DND-41 (cell line): ENCODE data around the gene GGCT.

ENCODE experiments used
- ATAC-seq: fragments of 200-7000 bp; cut with Tn5 transposase; 3 replicates; pipeline ENCODE4 v1.9.1; 2021; ENCODE audit warnings: low read depth; ENCODE audit not compliant: insufficient read depth
- DNase-seq: peaks from one replicate; pipeline ENCODE4 v3.0.0-alpha.2; 2020
- H2AFZ ChIP-seq: 2 replicates; pipeline ENCODE4 v1.6.0; 2012; ENCODE audit warnings: low read depth, low read length
- H3K27ac ChIP-seq: 2 replicates; pipeline ENCODE4 v1.5.1; 2012; ENCODE audit warnings: low read length, inconsistent platforms
- H3K27me3 ChIP-seq: fragments of 200-600 bp; sonication (generic); 2 replicates; pipeline ENCODE4 v1.6.0; 2012; ENCODE audit warnings: low read length, mild to moderate bottlenecking, inconsistent platforms; ENCODE audit not compliant: insufficient read depth, poor library complexity
- H3K36me3 ChIP-seq: 2 replicates; pipeline ENCODE4 v1.5.1; 2012; ENCODE audit warnings: low read length, inconsistent platforms; ENCODE audit not compliant: insufficient read depth
- H3K4me1 ChIP-seq: 2 replicates; pipeline ENCODE4 v1.5.1; 2012; ENCODE audit warnings: mild to moderate bottlenecking, low read length; ENCODE audit not compliant: insufficient read depth
- H3K4me2 ChIP-seq: 2 replicates; pipeline ENCODE4 v1.6.0; 2012; ENCODE audit warnings: mild to moderate bottlenecking, moderate library complexity, low read length, inconsistent platforms; ENCODE audit not compliant: insufficient read depth
- H3K4me3 ChIP-seq, 2 experiments: fragments of 200-600 bp in 1 of 2; shearing (Covaris generic) in 1 of 2; 2 replicates each; pipeline ENCODE4 v1.5.1; 2012 to 2016; ENCODE audit warnings: inconsistent platforms in 2 of 2, low read length in 2 of 2, mild to moderate bottlenecking in 2 of 2, low read depth in 1 of 2, moderate library complexity in 1 of 2
- H3K79me2 ChIP-seq: 2 replicates; pipeline ENCODE4 v1.6.0; 2012; ENCODE audit warnings: low read length, inconsistent platforms; ENCODE audit not compliant: insufficient read depth
- H3K9ac ChIP-seq: 2 replicates; pipeline ENCODE4 v1.6.0; 2012; ENCODE audit warnings: low read depth, mild to moderate bottlenecking, inconsistent platforms, low read length, moderate library complexity
- H3K9me3 ChIP-seq: 2 replicates; pipeline ENCODE4 v1.5.1; 2012; ENCODE audit warnings: low read length, moderate library complexity, mild to moderate bottlenecking, inconsistent platforms; ENCODE audit not compliant: insufficient read depth, severe bottlenecking
- H4K20me1 ChIP-seq: 2 replicates; pipeline ENCODE4 v1.6.0; 2012; ENCODE audit warnings: low read length; ENCODE audit not compliant: insufficient read depth
- EZH2 ChIP-seq: IDR thresholded peaks from 3 replicates; pipeline ENCODE4 v1.6.1; 2012; ENCODE audit warnings: borderline replicate concordance, low read depth, mild to moderate bottlenecking, moderate library complexity, low read length, inconsistent platforms; ENCODE audit not compliant: severe bottlenecking
- TF ChIP-seq, protein P1 (sequence below): IDR thresholded peaks from 2 replicates; pipeline ENCODE4 v1.5.1; 2012; ENCODE audit warnings: borderline replicate concordance, low read length, moderate library complexity, mild to moderate bottlenecking; ENCODE audit not compliant: poor library complexity, severe bottlenecking; ENCODE audit errors: extremely low read depth

Gene GGCT, protein sequence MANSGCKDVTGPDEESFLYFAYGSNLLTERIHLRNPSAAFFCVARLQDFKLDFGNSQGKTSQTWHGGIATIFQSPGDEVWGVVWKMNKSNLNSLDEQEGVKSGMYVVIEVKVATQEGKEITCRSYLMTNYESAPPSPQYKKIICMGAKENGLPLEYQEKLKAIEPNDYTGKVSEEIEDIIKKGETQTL

DNA sequence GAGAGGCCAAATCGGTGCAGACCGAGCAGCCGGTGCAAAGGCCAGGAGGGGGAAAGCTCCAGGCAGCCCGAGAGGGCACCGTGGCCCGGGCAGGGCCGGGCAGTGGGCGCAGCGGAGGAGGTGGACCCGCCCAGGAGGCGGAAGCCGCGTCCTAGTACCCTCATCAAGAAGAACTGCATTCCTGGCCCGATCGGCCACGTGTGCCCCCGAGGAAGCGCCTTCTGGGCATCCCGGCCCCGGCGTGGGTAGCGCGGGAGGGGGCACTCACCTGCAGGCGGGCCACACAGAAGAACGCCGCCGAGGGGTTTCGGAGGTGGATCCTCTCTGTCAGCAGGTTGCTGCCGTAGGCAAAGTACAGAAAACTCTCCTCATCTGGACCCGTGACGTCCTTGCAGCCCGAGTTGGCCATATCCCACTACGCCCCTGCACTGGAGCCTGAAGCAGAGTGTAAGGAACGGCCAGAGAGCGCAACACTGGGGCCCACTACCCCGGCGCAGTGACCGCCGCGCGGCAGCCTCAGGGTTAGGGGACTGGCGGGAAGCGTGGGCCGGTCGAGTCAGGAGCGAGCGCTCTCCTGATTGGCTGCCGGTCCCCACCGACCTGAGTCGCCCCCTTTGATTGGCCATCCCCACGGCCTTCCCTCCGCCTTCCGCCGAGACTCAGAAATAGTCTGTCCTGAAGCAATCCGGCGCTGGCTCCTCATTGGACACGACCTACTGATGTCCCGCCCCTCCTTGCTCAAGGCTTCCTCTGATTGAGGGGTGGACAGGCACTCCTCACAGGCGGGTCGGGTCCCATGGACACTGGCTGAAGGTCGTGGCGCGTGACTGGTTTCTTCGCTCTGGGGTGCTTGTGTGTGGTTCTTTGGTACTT is at the start of gene GGCT:
Gene GGCT, minus strand, starts transcription at position 529 of the 873 bp plus-strand sequence. Its CDS starts 120 bp downstream, at position 409.
- H2AFZ ChIP-seq = peak within 1 kb of the TSS; percentile 95
- DNase-seq (peak; percentile 98), ATAC-seq (peak; percentile 97)
- peaks cover 49% of the 10 kb centered on the region for H3K79me2 ChIP-seq
- peak within 1 kb of the TSS; percentile 92 for H3K9ac ChIP-seq
- H3K4me2 ChIP-seq = peak within 1 kb of the TSS; percentile 70
- H3K4me1 ChIP-seq = peaks cover 41% of the 10 kb centered on the region
- H4K20me1 ChIP-seq = peaks cover 9% of the 10 kb centered on the region; the same call in 1 of the 2 replicates
- peak within 1 kb of the TSS; percentile 93 for H3K27ac ChIP-seq
- peaks cover 15% of the 10 kb centered on the region for H3K36me3 ChIP-seq
- H3K4me3 ChIP-seq = peak within 1 kb of the TSS; percentile 76 to 93
- H3K9me3 ChIP-seq = peaks cover 2% of the 10 kb centered on the region
- TF ChIP-seq EZH2 = no peak
- TF ChIP-seq, protein P1, sequence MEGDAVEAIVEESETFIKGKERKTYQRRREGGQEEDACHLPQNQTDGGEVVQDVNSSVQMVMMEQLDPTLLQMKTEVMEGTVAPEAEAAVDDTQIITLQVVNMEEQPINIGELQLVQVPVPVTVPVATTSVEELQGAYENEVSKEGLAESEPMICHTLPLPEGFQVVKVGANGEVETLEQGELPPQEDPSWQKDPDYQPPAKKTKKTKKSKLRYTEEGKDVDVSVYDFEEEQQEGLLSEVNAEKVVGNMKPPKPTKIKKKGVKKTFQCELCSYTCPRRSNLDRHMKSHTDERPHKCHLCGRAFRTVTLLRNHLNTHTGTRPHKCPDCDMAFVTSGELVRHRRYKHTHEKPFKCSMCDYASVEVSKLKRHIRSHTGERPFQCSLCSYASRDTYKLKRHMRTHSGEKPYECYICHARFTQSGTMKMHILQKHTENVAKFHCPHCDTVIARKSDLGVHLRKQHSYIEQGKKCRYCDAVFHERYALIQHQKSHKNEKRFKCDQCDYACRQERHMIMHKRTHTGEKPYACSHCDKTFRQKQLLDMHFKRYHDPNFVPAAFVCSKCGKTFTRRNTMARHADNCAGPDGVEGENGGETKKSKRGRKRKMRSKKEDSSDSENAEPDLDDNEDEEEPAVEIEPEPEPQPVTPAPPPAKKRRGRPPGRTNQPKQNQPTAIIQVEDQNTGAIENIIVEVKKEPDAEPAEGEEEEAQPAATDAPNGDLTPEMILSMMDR = peak; percentile 4
- no peaks in the 10 kb centered on the region for H3K27me3 ChIP-seq

DNA sequence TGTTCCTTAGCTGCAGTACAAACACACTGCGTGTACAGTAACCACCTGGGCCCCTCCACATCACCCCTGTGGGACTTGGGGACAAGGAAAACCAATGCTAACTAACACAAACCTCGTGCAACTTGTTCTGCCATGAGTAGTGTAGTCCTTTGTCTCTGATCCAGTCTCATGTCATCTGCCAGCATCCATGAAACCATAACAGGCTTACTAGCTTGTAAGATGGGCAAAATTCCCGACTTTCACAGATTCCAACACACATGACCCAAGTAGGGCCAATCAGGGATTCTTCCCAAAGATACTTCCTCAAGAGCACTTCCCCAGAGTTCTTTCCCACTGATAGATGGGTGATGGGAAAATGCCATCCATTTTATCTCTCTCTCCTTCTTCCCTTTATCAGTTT is 48.9 kb upstream of the GGCT start:
- no peak overlapping the region for H3K27ac ChIP-seq
- no peak for DNase-seq
- no peak overlapping the region for H2AFZ ChIP-seq
- H3K4me1 ChIP-seq = no peaks in the 10 kb centered on the region
- H3K4me3 ChIP-seq = no peak overlapping the region
- no peaks in the 10 kb centered on the region for H3K79me2 ChIP-seq
- no peaks in the 10 kb centered on the region for H3K9me3 ChIP-seq
- no peaks in the 10 kb centered on the region for H4K20me1 ChIP-seq
- no peak overlapping the region for H3K4me2 ChIP-seq
- no peaks in the 10 kb centered on the region for H3K27me3 ChIP-seq
- H3K9ac ChIP-seq = no peak overlapping the region
- no peaks in the 10 kb centered on the region for H3K36me3 ChIP-seq
- TF ChIP-seq EZH2 = no peak
- TF ChIP-seq, protein P1 = no peak
- no peak for ATAC-seq

DNA sequence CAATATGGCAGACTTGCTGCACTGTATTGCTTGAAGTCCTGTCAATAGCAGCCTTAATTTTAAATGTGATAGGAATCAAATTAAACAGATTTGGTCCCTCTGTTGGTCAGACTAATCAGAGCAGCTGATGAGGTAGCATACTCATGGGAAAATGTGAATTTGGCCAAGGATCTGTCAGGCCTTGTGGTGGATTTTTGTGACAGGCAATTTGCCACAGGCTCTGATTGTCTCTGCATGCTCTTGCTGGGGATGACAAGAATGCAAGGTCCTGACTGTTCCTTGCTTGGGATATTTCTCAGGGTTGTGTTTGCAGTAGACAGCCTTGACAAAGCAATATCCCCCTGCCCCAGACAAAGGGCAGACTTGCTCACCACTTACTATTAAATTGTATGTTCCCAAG is 48.5 kb upstream of the GGCT start:
- H3K4me2 ChIP-seq = no peak overlapping the region
- no peaks in the 10 kb centered on the region for H3K36me3 ChIP-seq

More for the DNA sequence above, 48.5 kb upstream of the GGCT start:
- Histone ChIP-seq H2AFZ (no peak overlapping the region), H3K27ac (no peak overlapping the region), H3K9me3 (no peaks in the 10 kb centered on the region), H3K79me2 (no peaks in the 10 kb centered on the region), H3K9ac (no peak overlapping the region), H4K20me1 (no peaks in the 10 kb centered on the region), H3K27me3 (no peaks in the 10 kb centered on the region), H3K4me1 (no peaks in the 10 kb centered on the region), H3K4me3 (no peak overlapping the region)
- no peak for TF ChIP-seq EZH2
- TF ChIP-seq, protein P1 = no peak
- ATAC-seq = no peak
- no peak for DNase-seq
